C4-2B (cell line): ENCODE results near the gene SURF6.

ENCODE experiments used
- H3K27ac ChIP-seq: fragments of 450-650 bp; 2 replicates; pipeline ENCODE4 v1.5.1; 2017
- CTCF ChIP-seq: fragments of 450-650 bp; conservative IDR thresholded peaks from 2 replicates; pipeline ENCODE4 v1.5.1; 2017; ENCODE audit warnings: mild to moderate bottlenecking
- ZFX ChIP-seq: fragments of 450-650 bp; IDR thresholded peaks from 2 replicates; pipeline ENCODE4 v1.6.1; 2017

SURF6 gene

GRCh38 chr9:133372144-133372543 is 36.2 kb upstream of the SURF6 start:
- no peak overlapping the region for H3K27ac ChIP-seq

GRCh38 chr9:133371261-133371711 is 35.3 kb upstream of the SURF6 start:
- TF ChIP-seq ZFX = no peak
- no peak for TF ChIP-seq CTCF
- H3K27ac ChIP-seq = no peak overlapping the region

More at GRCh38 chr9:133372144-133372543, 36.2 kb upstream of the SURF6 start:
- no peak for TF ChIP-seq ZFX
- no peak for TF ChIP-seq CTCF

- no peak for TF ChIP-seq ZFX
- no peak for TF ChIP-seq CTCF
- no peak overlapping the region for H3K27ac ChIP-seq
Measured at GRCh38 chr9:133370685-133371084, 34.7 kb upstream of the SURF6 start.

GRCh38 chr9:133369933-133370332 is 33.9 kb upstream of the SURF6 start:
- no peak for TF ChIP-seq ZFX
- TF ChIP-seq CTCF = no peak
- no peak overlapping the region for H3K27ac ChIP-seq

DNA sequence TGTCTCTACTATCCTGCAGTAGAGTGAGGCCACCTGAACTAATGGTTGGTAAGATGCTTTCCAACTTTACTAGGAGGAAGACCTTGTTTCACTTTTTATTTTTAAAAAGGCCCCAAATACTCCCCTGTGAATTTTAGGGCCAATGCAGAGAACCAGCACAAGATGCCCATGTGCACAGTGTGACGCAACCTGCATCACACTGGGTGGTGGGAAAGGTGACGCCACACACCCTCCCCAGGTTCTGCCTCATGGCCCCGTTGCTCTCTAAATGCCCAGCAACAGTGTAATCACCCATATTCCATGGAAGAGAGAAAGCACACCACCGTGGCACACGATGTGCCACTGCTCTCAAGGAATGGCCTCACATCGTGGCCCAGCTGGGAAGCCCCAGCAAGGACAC is 33.4 kb upstream of the SURF6 start:
- H3K27ac ChIP-seq = no peak overlapping the region
- no peak for TF ChIP-seq CTCF

GRCh38 chr9:133368249-133368881 is 32.4 kb upstream of the SURF6 start:
- TF ChIP-seq CTCF (no peak), ZFX (no peak)

DNA sequence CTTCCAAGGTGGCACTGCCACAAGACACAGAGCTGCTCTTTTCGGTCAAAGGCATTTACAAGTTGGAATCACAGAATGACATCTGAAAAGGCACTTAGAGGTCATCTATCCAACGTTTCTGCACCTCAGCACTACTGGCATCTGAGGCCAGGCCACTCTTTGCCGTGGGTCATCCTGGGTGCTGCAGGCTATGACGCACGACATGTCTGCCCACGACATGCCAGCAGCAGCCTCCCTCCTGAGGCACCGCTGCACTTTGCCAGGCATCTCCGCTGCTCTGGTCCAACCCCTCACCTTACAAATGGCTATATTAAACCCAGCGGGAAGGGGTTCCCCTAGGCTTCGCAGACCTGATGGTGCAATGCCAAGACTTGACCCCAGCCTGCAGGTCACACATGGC is 31.8 kb upstream of the SURF6 start:
- no peak overlapping the region; the same call in 1 of the 2 replicates for H3K27ac ChIP-seq
- no peak for TF ChIP-seq ZFX
- TF ChIP-seq CTCF = no peak

More at GRCh38 chr9:133368249-133368881, 32.4 kb upstream of the SURF6 start:
- peak overlapping the region; percentile 5; the same call in 1 of the 2 replicates for H3K27ac ChIP-seq
